NCI-H748 treated with DMSO at 0.1 percent for 48 hours (cell line): Measurements from ENCODE around the gene OR1I1.
"Not testable (repeated sequence)": the region's sequence is repeated elsewhere in the genome, so short reads cannot be mapped to it uniquely, and the experiment has no call there.

ENCODE experiments used
- DNase-seq: peaks from one replicate; lab custom pipeline; 2025; lab: John Stamatoyannopoulos, UW

Gene OR1I1

GRCh38 chr19:15081911-15082310 lies at the start of gene OR1I1:
Gene OR1I1, plus strand, starts transcription at chr19:15082211. Its CDS starts 4,855 bp downstream, at chr19:15087066.
- no peak for DNase-seq

GRCh38 chr19:15035795-15036311 lies 46.2 kb upstream of the OR1I1 start:
- no peak for DNase-seq

- no peak for DNase-seq
These were observed 44.4 kb upstream of the OR1I1 start for GRCh38 chr19:15037586-15037985.

GRCh38 chr19:15038294-15038693 lies 43.7 kb upstream of the OR1I1 start:
- no peak for DNase-seq

GRCh38 chr19:15042003-15042402 lies 40.0 kb upstream of the OR1I1 start:
- DNase-seq: no peak

- no peak for DNase-seq
These were observed 39.2 kb upstream of the OR1I1 start for GRCh38 chr19:15042826-15043225.

- no peak for DNase-seq
These were observed 36.5 kb upstream of the OR1I1 start for GRCh38 chr19:15045506-15045905.

GRCh38 chr19:15047680-15048079 lies 34.3 kb upstream of the OR1I1 start:
- no peak for DNase-seq

GRCh38 chr19:15048128-15048527 lies 33.9 kb upstream of the OR1I1 start:
- no peak for DNase-seq

- DNase-seq: no peak
These were observed 33.0 kb upstream of the OR1I1 start, which contains the start of gene CASP14 for GRCh38 chr19:15048885-15049541. Gene CASP14, plus strand, starts transcription at chr19:15049480. Its CDS starts 2,772 bp downstream, at chr19:15052252.

- no peak for DNase-seq
These were observed 31.4 kb upstream of the OR1I1 start for GRCh38 chr19:15050639-15051038.

GRCh38 chr19:15062036-15062435 lies 20.0 kb upstream of the OR1I1 start:
- DNase-seq: no peak

- not testable (repeated sequence) for DNase-seq
These were observed 11.6 kb upstream of the OR1I1 start for GRCh38 chr19:15070386-15070785.

- DNase-seq: no peak
These were observed 8.9 kb upstream of the OR1I1 start for GRCh38 chr19:15072930-15073647.

GRCh38 chr19:15074371-15074770 lies 7.6 kb upstream of the OR1I1 start:
- DNase-seq: no peak

GRCh38 chr19:15075806-15076205 lies 6.2 kb upstream of the OR1I1 start:
- DNase-seq: no peak

- DNase-seq: not testable (repeated sequence)
These were observed 2.0 kb upstream of the OR1I1 start for GRCh38 chr19:15080002-15080401.

GRCh38 chr19:15087182-15087581 lies 5.2 kb downstream of the OR1I1 start:
- no peak for DNase-seq

GRCh38 chr19:15091918-15092753 lies 10.1 kb downstream of the OR1I1 start:
- DNase-seq: peak; percentile 3

- no peak for DNase-seq
These were observed 11.0 kb downstream of the OR1I1 start for GRCh38 chr19:15093001-15093400.

- no peak for DNase-seq
These were observed 14.2 kb downstream of the OR1I1 start for GRCh38 chr19:15096223-15096622.

GRCh38 chr19:15097980-15098379 lies 16.0 kb downstream of the OR1I1 start:
- not testable (repeated sequence) for DNase-seq
